Uterus (tissue), 2 donors: Measurements from ENCODE around the gene OTOGL.

Experiments
- POLR2A ChIP-seq, 2 donors: fragments of 450-650 bp; IDR thresholded peaks; one replicate each; pipeline ENCODE4 v1.6.1; 2016; ENCODE audit warnings: antibody characterized with exemption in 2 of 2, mild to moderate bottlenecking in 1 of 2, moderate library complexity in 1 of 2
- TF ChIP-seq, protein P1 (sequence below), 4 experiments: fragments of 200-600 bp in 2 of 4; fragments of 450-650 bp in 2 of 4; sonication (generic) in 2 of 4; IDR thresholded peaks; one replicate each; pipeline ENCODE4 v1.5.1; 2016 to 2019; ENCODE audit warnings: antibody characterized with exemption in 4 of 4, mild to moderate bottlenecking in 2 of 4, moderate library complexity in 1 of 4

DNA sequence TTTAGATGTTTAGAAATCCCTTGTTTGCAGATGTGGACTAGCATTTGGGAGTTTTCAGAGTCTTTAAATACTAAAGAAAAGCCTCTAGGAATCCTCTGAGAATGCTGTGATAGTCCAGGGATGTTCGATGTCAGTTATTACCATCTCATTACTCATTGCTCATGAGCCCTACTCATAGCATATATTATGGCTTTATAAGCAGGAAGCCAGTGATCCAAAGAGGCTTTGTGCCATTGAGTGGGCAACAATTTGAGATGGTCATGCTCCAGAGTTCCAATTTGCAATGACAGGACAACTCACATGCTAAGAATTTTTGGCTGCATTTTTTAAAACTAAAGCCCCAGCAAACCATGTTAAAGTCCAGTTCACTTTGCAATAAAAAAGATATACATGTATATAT lies 163.0 kb downstream of the OTOGL start:
- TF ChIP-seq, protein P1, sequence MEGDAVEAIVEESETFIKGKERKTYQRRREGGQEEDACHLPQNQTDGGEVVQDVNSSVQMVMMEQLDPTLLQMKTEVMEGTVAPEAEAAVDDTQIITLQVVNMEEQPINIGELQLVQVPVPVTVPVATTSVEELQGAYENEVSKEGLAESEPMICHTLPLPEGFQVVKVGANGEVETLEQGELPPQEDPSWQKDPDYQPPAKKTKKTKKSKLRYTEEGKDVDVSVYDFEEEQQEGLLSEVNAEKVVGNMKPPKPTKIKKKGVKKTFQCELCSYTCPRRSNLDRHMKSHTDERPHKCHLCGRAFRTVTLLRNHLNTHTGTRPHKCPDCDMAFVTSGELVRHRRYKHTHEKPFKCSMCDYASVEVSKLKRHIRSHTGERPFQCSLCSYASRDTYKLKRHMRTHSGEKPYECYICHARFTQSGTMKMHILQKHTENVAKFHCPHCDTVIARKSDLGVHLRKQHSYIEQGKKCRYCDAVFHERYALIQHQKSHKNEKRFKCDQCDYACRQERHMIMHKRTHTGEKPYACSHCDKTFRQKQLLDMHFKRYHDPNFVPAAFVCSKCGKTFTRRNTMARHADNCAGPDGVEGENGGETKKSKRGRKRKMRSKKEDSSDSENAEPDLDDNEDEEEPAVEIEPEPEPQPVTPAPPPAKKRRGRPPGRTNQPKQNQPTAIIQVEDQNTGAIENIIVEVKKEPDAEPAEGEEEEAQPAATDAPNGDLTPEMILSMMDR (IDR thresholded peaks at IDR 0.05), result no peak
- no peak for TF ChIP-seq POLR2A (IDR thresholded peaks at IDR 0.05)
